GM23248 (cell line): ENCODE data around the gene ZFAND6. TPM values are rescaled to one million over a fixed set of nuclear protein-coding genes. Genes with fewer than 3 reads are reported as not detected.

Experiments
- DNase-seq: peaks from one replicate; pipeline ENCODE4 v3.0.0-alpha.2; 2015
- H2AFZ ChIP-seq: fragments of 200-600 bp; sonication (generic); 2 replicates; pipeline ENCODE4 v1.6.1; 2016; ENCODE audit warnings: antibody characterized with exemption
- H3F3A ChIP-seq: fragments of 200-600 bp; sonication (generic); 2 replicates; pipeline ENCODE4 v1.6.1; 2016; ENCODE audit warnings: mild to moderate bottlenecking, antibody characterized with exemption, mixed run types; ENCODE audit not compliant: insufficient read depth
- H3K27ac ChIP-seq: fragments of 200-600 bp; sonication (generic); 2 replicates; pipeline ENCODE4 v1.5.1; 2016; ENCODE audit warnings: mild to moderate bottlenecking
- H3K27me3 ChIP-seq: fragments of 200-600 bp; sonication (generic); replicated peaks from 2 replicates; pipeline ENCODE4 v1.6.1; 2016; ENCODE audit warnings: mild to moderate bottlenecking; ENCODE audit not compliant: insufficient read depth
- H3K36me3 ChIP-seq: fragments of 200-600 bp; sonication (generic); 2 replicates; pipeline ENCODE4 v1.6.1; 2016; ENCODE audit warnings: low read depth, mild to moderate bottlenecking
- H3K4me1 ChIP-seq: fragments of 200-600 bp; sonication (generic); 2 replicates; pipeline ENCODE4 v1.6.1; 2016; ENCODE audit warnings: mild to moderate bottlenecking; ENCODE audit not compliant: insufficient read depth
- H3K4me2 ChIP-seq: fragments of 200-600 bp; sonication (generic); one replicate; pipeline ENCODE4 v1.6.1; 2016; ENCODE audit warnings: mild to moderate bottlenecking; ENCODE audit not compliant: unreplicated experiment
- H3K4me3 ChIP-seq: fragments of 200-600 bp; sonication (generic); 2 replicates; pipeline ENCODE4 v1.5.1; 2016; ENCODE audit warnings: mild to moderate bottlenecking
- H3K79me2 ChIP-seq: fragments of 200-600 bp; sonication (generic); 2 replicates; pipeline ENCODE4 v1.6.1; 2016; ENCODE audit warnings: mild to moderate bottlenecking; ENCODE audit not compliant: insufficient read depth
- H3K9ac ChIP-seq: fragments of 200-600 bp; sonication (generic); 2 replicates; pipeline ENCODE4 v1.6.1; 2016; ENCODE audit warnings: mild to moderate bottlenecking
- H3K9me2 ChIP-seq: fragments of 200-600 bp; sonication (generic); 2 replicates; pipeline ENCODE4 v1.6.1; 2016; ENCODE audit warnings: mixed run types, mild to moderate bottlenecking, moderate library complexity; ENCODE audit not compliant: insufficient read depth
- H3K9me3 ChIP-seq: fragments of 200-600 bp; sonication (generic); one replicate; pipeline ENCODE4 v1.6.1; 2017; ENCODE audit warnings: low read depth
- H4K20me1 ChIP-seq: fragments of 200-600 bp; sonication (generic); 2 replicates; pipeline ENCODE4 v1.6.0; 2016; ENCODE audit not compliant: insufficient read depth
- EZH2 ChIP-seq: fragments of 200-600 bp; sonication (generic); IDR thresholded peaks from 2 replicates; pipeline ENCODE4 v1.6.1; 2018; ENCODE audit warnings: antibody characterized with exemption, mild to moderate bottlenecking; ENCODE audit not compliant: insufficient read depth, poor library complexity, severe bottlenecking
- EZH2phosphoT487 ChIP-seq: fragments of 200-600 bp; sonication (generic); IDR thresholded peaks from 2 replicates; pipeline ENCODE4 v1.6.1; 2018; ENCODE audit warnings: antibody characterized with exemption, moderate library complexity, mild to moderate bottlenecking, low read depth; ENCODE audit not compliant: insufficient read depth
- WGBS, 2 experiments: methylation state at CpG; one replicate each; pipeline ENCODE4 v1.1.6; 2015 to 2017; ENCODE audit warnings: low lambda C conversion rate in 2 of 2, low coverage in 1 of 2; ENCODE audit errors: missing lambda C conversion rate in 2 of 2; 5-methylcytosine and 5-hydroxymethylcytosine counted together
- in situ Hi-C: fragments of 300-500 bp; cut with MboI; formaldehyde crosslinking; loops from 2 replicates; pipeline ENCODE4 v1.15.0; 2020
- polyA plus RNA-seq: library from polyadenylated mRNA; unstranded; fragments of >200 nt; fragmentation: Nextera tagmentation; extraction: Ambion mirVana; gene quantifications from 2 replicates; pipeline ENCODE4 v1.2.1, GENCODE V29; 2016
- small RNA-seq: library from RNA; depleted of rRNA; stranded (forward); fragments of <200 nt; gene quantifications from one replicate; pipeline ENCODE3, GENCODE V24; 2014; ENCODE audit warnings: low read depth, low replicate concordance
- total RNA-seq: library from RNA; depleted of rRNA; stranded (reverse); fragments of >200 nt; shearing (Covaris generic); gene quantifications from 2 replicates; pipeline ENCODE4 v1.2.3, GENCODE V29; 2014; rRNA removed

The ZFAND6 gene
- total and polyA plus RNA-seq, 2 experiments from 2014 or later = 101 to 104 TPM

- H2AFZ ChIP-seq = no peak overlapping the region
- H3K9ac ChIP-seq = no peak overlapping the region
- H3F3A ChIP-seq = peaks cover 15% of the 10 kb centered on the region
- DNase-seq = no peak
- TF ChIP-seq EZH2 (no peak), EZH2phosphoT487 (no peak)
- H3K9me2 ChIP-seq = no peaks in the 10 kb centered on the region
- no peaks in the 10 kb centered on the region for H3K79me2 ChIP-seq
- H4K20me1 ChIP-seq = no peaks in the 10 kb centered on the region
- no peaks in the 10 kb centered on the region for H3K27me3 ChIP-seq
- no peaks in the 10 kb centered on the region for H3K9me3 ChIP-seq
- no peak overlapping the region for H3K4me2 ChIP-seq
- in situ Hi-C loops = no loop called here
- peaks cover 12% of the 10 kb centered on the region for H3K4me1 ChIP-seq
- no peaks in the 10 kb centered on the region for H3K36me3 ChIP-seq
- WGBS, 2 experiments = 97 to 100% methylated on average over 7 of the region's 7 CpGs
- no peak overlapping the region for H3K27ac ChIP-seq
- H3K4me3 ChIP-seq = no peak overlapping the region
Observed at GRCh38 chr15:80186066-80186465, 126.6 kb downstream of the ZFAND6 start.

GRCh38 chr15:80186597-80186996 is 127.1 kb downstream of the ZFAND6 start:
- Histone ChIP-seq H3F3A (peaks cover 15% of the 10 kb centered on the region), H3K4me3 (no peak overlapping the region), H3K4me2 (no peak overlapping the region), H3K9me2 (no peaks in the 10 kb centered on the region), H3K27ac (no peak overlapping the region), H3K4me1 (peaks cover 12% of the 10 kb centered on the region), H2AFZ (no peak overlapping the region), H4K20me1 (no peaks in the 10 kb centered on the region), H3K9me3 (no peaks in the 10 kb centered on the region), H3K9ac (no peak overlapping the region), H3K36me3 (no peaks in the 10 kb centered on the region), H3K79me2 (no peaks in the 10 kb centered on the region), H3K27me3 (no peaks in the 10 kb centered on the region)
- in situ Hi-C loops = no loop called here
- TF ChIP-seq EZH2phosphoT487 (no peak), EZH2 (no peak)
- DNase-seq = no peak
- 100% methylated on average over 1 of the region's 1 CpG for WGBS, 2 experiments

Small RNAs within 50 kb of the gene (small RNA-seq; reads per million reads assigned to genes)
- gene RF00017 = not detected

Other genes starting within 250 kb of the ZFAND6 start
- gene MTHFS, start 162.7 kb upstream of the ZFAND6 start, total RNA-seq = 17.4 and 29.1 TPM in 2 replicates
- 37.3 and 38.2 TPM in 2 replicates for gene MTHFS, start 162.7 kb upstream of the ZFAND6 start, polyA plus RNA-seq
- gene BCL2A1, start 88.5 kb upstream of the ZFAND6 start, total RNA-seq = 1.6 TPM in 1 of 2 replicates, not detected in the other
- 1.0 and 1.2 TPM in 2 replicates for gene BCL2A1, start 88.5 kb upstream of the ZFAND6 start, polyA plus RNA-seq
- gene FAH, start 93.3 kb downstream of the ZFAND6 start, total RNA-seq = 16.9 and 24.9 TPM in 2 replicates
- gene FAH, start 93.3 kb downstream of the ZFAND6 start, polyA plus RNA-seq = 28.8 and 32.4 TPM in 2 replicates
- gene CTXND1, start 192.5 kb downstream of the ZFAND6 start, total RNA-seq = not detected in 2 replicates
- not detected in 2 replicates for gene CTXND1, start 192.5 kb downstream of the ZFAND6 start, polyA plus RNA-seq